K562 (cell line): ENCODE results near the gene SELENOF. TPM values are rescaled to one million over a fixed set of nuclear protein-coding genes. Genes with fewer than 3 reads are reported as not detected.

ENCODE experiments used
- ATF7 ChIP-seq: fragments of 450-650 bp; IDR thresholded peaks from 2 replicates; pipeline ENCODE4 v1.7.1; 2014; ENCODE audit warnings: mild to moderate bottlenecking, moderate library complexity
- BMI1 ChIP-seq: fragments of 150-350 bp; IDR thresholded peaks from 2 replicates; pipeline ENCODE4 v1.6.1; 2014; ENCODE audit warnings: low read length
- C11orf30 ChIP-seq: fragments of 450-650 bp; IDR thresholded peaks from 2 replicates; pipeline ENCODE4 v1.6.1; 2016; ENCODE audit warnings: low read depth, mild to moderate bottlenecking
- CBFA2T2 ChIP-seq: fragments of 450-650 bp; conservative IDR thresholded peaks from 2 replicates; pipeline ENCODE4 v1.6.1; 2017; ENCODE audit warnings: mild to moderate bottlenecking
- DACH1 ChIP-seq: fragments of 450-650 bp; IDR thresholded peaks from 2 replicates; pipeline ENCODE4 v1.6.1; 2018; ENCODE audit not compliant: partially characterized antibody
- DLX4 ChIP-seq: fragments of 250-450 bp; sonication (Bioruptor Pico); IDR thresholded peaks from 2 replicates; pipeline ENCODE4 v1.6.1; 2021; ENCODE audit warnings: mild to moderate bottlenecking
- FOXK2 ChIP-seq, 2 experiments: fragments of 450-650 bp; IDR thresholded peaks in 1 of 2; conservative IDR thresholded peaks in 1 of 2; 2 replicates each; pipeline ENCODE4 v1.6.1; 2016; ENCODE audit warnings: low read depth in 2 of 2, mild to moderate bottlenecking in 1 of 2
- GTF3C2 ChIP-seq: IDR thresholded peaks from 3 replicates; pipeline ENCODE4 v1.6.1; 2011; ENCODE audit warnings: borderline replicate concordance, mild to moderate bottlenecking, moderate library complexity; ENCODE audit not compliant: insufficient read length; ENCODE audit errors: extremely low read depth
- MYNN ChIP-seq, 2 experiments: sonication (generic); formaldehyde crosslinking in 1 of 2; IDR thresholded peaks; 2 replicates each; pipeline versions ENCODE4 v1.5.0 to v1.6.1; 2016 to 2020; ENCODE audit warnings: antibody characterized with exemption in 1 of 2, missing genetic modification reagents in 1 of 2
- NFE2 ChIP-seq: IDR thresholded peaks from 2 replicates; pipeline ENCODE4 v1.6.1; 2014; ENCODE audit warnings: antibody characterized with exemption, low read depth
- NFIX ChIP-seq: fragments of 250-450 bp; sonication (Bioruptor Pico); IDR thresholded peaks from 2 replicates; pipeline ENCODE4 v1.4.0; 2020; ENCODE audit warnings: low read depth, mild to moderate bottlenecking, moderate library complexity
- SAFB ChIP-seq: fragments of 200-400 bp; formaldehyde crosslinking; IDR thresholded peaks from 2 replicates; pipeline ENCODE4 v1.6.1; 2017; ENCODE audit warnings: low read depth, low read length, borderline replicate concordance
- SRSF9 ChIP-seq: fragments of 200-400 bp; formaldehyde crosslinking; IDR thresholded peaks from 2 replicates; pipeline ENCODE4 v1.6.1; 2017; ENCODE audit warnings: low read depth, low read length, borderline replicate concordance
- TCF7 ChIP-seq: sonication (generic); IDR thresholded peaks from 2 replicates; pipeline ENCODE4 v1.6.1; 2016; ENCODE audit warnings: antibody characterized with exemption, borderline replicate concordance
- TEAD4 ChIP-seq, 2 experiments: sonication (generic) in 1 of 2; formaldehyde crosslinking in 1 of 2; IDR thresholded peaks; 2 replicates each; pipeline versions ENCODE4 v1.6.1 to v1.8.0; 2012 to 2022; ENCODE audit warnings: borderline replicate concordance in 1 of 2, inconsistent platforms in 1 of 2, low read length in 1 of 2, mild to moderate bottlenecking in 1 of 2, missing genetic modification reagents in 1 of 2
- ZFP91 ChIP-seq: sonication (generic); formaldehyde crosslinking; IDR thresholded peaks from 2 replicates; pipeline ENCODE4 v1.8.0; 2022; ENCODE audit warnings: mild to moderate bottlenecking, missing genetic modification reagents
- ZNF121 ChIP-seq: sonication (generic); formaldehyde crosslinking; conservative IDR thresholded peaks from 2 replicates; pipeline ENCODE4 v1.8.0; 2022; ENCODE audit warnings: missing genetic modification reagents
- polyA plus RNA-seq, 8 experiments: library from polyadenylated mRNA; depleted of rRNA in 4 of 8; stranded (reverse) in 5 of 8; unstranded in 3 of 8; fragments of >200 nt; fragmentation: Nextera tagmentation in 2 of 8; fragmentation: Illumina TruSeq in 1 of 8; extraction: Ambion mirVana in 2 of 8; extraction: Trizol in 1 of 8; gene quantifications; 2 replicates each; pipeline versions ENCODE4 v1.2.1 to v1.2.3, GENCODE V29; 2011 to 2014; ENCODE audit warnings: inconsistent platforms in 1 of 8, missing spikeins in 1 of 8
- total RNA-seq, 7 experiments: library from RNA; depleted of rRNA in 6 of 7; stranded (reverse); fragments of >200 nt in 6 of 7; fragmentation: Illumina TruSeq in 2 of 7; extraction: Trizol in 2 of 7; gene quantifications; 2 replicates each; pipeline versions ENCODE4 v1.2.1 to v1.2.3, GENCODE V29; 2011 to 2021; ENCODE audit warnings: low replicate concordance in 1 of 7
- TF ChIP-seq, protein P1 (sequence below): fragments of 250-450 bp; sonication (Bioruptor Pico); IDR thresholded peaks from 2 replicates; pipeline ENCODE4 v1.4.0; 2020; ENCODE audit warnings: mild to moderate bottlenecking, moderate library complexity
- TF ChIP-seq, protein P2 (sequence below): sonication (generic); formaldehyde crosslinking; IDR thresholded peaks from 2 replicates; pipeline ENCODE4 v1.8.1; 2023; ENCODE audit warnings: mild to moderate bottlenecking, missing genetic modification reagents

The SELENOF gene
- total and polyA plus RNA-seq, 9 of the 15 experiments (the other 6 are each of a cell fraction or from before 2014, with no cell fraction given) = 115 to 394 (median 215) TPM

GRCh38 chr1:86833461-86834215 lies 80.3 kb downstream of the SELENOF start (continued):
- TF ChIP-seq BMI1 (no peak), SAFB (no peak), NFE2 (no peak), CBFA2T2 (no peak), DACH1 (no peak), ZNF121 (CRISPR knock-in tag) (no peak), TEAD4 (IDR thresholded peaks at IDR 0.05; ENCODE audit: low read length) (peak; percentile 5; the same call in 1 of the 2 replicates), TEAD4 (CRISPR knock-in tag; IDR thresholded peaks at IDR 0.05; ENCODE audit: borderline replicate concordance) (no peak), MYNN (IDR thresholded peaks at IDR 0.05) (no peak), MYNN (CRISPR knock-in tag; IDR thresholded peaks at IDR 0.05) (no peak), SRSF9 (no peak), NFIX (no peak), ZFP91 (CRISPR knock-in tag) (no peak), DLX4 (CRISPR knock-in tag) (no peak), C11orf30 (no peak), TCF7 (no peak), FOXK2 (conservative IDR thresholded peaks at IDR 0.05 in 1 of 2, IDR thresholded peaks at IDR 0.05 in 1 of 2; ENCODE audit: low read depth in 2 of 2) (no peak), ATF7 (peak; percentile 20; the same call in 1 of the 2 replicates), GTF3C2 (no peak)
- TF ChIP-seq, protein P1, sequence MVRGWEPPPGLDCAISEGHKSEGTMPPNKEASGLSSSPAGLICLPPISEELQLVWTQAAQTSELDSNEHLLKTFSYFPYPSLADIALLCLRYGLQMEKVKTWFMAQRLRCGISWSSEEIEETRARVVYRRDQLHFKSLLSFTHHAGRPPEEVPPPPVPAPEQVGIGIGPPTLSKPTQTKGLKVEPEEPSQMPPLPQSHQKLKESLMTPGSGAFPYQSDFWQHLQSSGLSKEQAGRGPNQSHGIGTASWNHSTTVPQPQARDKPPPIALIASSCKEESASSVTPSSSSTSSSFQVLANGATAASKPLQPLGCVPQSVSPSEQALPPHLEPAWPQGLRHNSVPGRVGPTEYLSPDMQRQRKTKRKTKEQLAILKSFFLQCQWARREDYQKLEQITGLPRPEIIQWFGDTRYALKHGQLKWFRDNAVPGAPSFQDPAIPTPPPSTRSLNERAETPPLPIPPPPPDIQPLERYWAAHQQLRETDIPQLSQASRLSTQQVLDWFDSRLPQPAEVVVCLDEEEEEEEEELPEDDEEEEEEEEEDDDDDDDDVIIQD (CRISPR knock-in tag) = no peak
- TF ChIP-seq, protein P2, sequence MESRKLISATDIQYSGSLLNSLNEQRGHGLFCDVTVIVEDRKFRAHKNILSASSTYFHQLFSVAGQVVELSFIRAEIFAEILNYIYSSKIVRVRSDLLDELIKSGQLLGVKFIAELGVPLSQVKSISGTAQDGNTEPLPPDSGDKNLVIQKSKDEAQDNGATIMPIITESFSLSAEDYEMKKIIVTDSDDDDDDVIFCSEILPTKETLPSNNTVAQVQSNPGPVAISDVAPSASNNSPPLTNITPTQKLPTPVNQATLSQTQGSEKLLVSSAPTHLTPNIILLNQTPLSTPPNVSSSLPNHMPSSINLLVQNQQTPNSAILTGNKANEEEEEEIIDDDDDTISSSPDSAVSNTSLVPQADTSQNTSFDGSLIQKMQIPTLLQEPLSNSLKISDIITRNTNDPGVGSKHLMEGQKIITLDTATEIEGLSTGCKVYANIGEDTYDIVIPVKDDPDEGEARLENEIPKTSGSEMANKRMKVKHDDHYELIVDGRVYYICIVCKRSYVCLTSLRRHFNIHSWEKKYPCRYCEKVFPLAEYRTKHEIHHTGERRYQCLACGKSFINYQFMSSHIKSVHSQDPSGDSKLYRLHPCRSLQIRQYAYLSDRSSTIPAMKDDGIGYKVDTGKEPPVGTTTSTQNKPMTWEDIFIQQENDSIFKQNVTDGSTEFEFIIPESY (CRISPR knock-in tag) = no peak
